IMR-90 (cell line): ENCODE data around the gene TUBA1B. TPM values are rescaled to one million over a fixed set of nuclear protein-coding genes. Genes with fewer than 3 reads are reported as not detected.

Experiments used
- ATAC-seq: fragments of 200-7000 bp; cut with Tn5 transposase; 2 replicates; pipeline ENCODE4 v1.9.1; 2020; ENCODE audit warnings: low read depth, mild to moderate bottlenecking, moderate library complexity
- BruUV-seq: library from RNA; stranded (reverse); fragments of 400-500 nt; replicated peaks from 2 replicates; lab custom pipeline; 2021; lab: Mats Ljungman, UMichigan
- CTCF ChIA-PET: fragments of 300-600 bp; formaldehyde crosslinking; extraction: SDS; loops from one replicate; lab custom pipeline; 2021; ENCODE audit warnings: antibody characterized with exemption; lab: Yijun Ruan, JAX
- POLR2A ChIA-PET: fragments of 300-600 bp; sonication (Branson Sonifier 250); formaldehyde crosslinking; loops from one replicate; lab custom pipeline; 2022; ENCODE audit warnings: antibody characterized with exemption; ENCODE audit not compliant: unreplicated experiment; lab: Charles Lee
- DNase-seq: peaks from one replicate; pipeline ENCODE4 v3.0.0; 2013
- H2AFZ ChIP-seq: replicated peaks from 2 replicates; pipeline ENCODE3; 2013; ENCODE audit warnings: low read length, mild to moderate bottlenecking; ENCODE audit not compliant: poor library complexity
- H2AK5ac ChIP-seq: 2 replicates; pipeline ENCODE4 v1.6.1; 2013; ENCODE audit warnings: low read depth, low read length, inconsistent platforms
- H2AK9ac ChIP-seq: replicated peaks from 2 replicates; pipeline ENCODE3; 2013; ENCODE audit warnings: mild to moderate bottlenecking, low read depth, low read length, moderate library complexity; ENCODE audit not compliant: poor library complexity
- H2BK120ac ChIP-seq: 2 replicates; pipeline ENCODE4 v1.6.1; 2013; ENCODE audit warnings: low read depth, low read length, inconsistent platforms
- H2BK15ac ChIP-seq: 3 replicates; pipeline ENCODE4 v1.6.1; 2013; ENCODE audit warnings: low read depth, low read length, inconsistent platforms
- H2BK20ac ChIP-seq: 2 replicates; pipeline ENCODE4 v1.6.1; 2013; ENCODE audit warnings: low read depth, mild to moderate bottlenecking, inconsistent platforms, low read length, moderate library complexity
- H2BK5ac ChIP-seq: 2 replicates; pipeline ENCODE4 v1.6.1; 2013; ENCODE audit warnings: mild to moderate bottlenecking, low read depth, low read length, inconsistent platforms; ENCODE audit not compliant: poor library complexity, severe bottlenecking
- H3K14ac ChIP-seq: replicated peaks from 2 replicates; pipeline ENCODE4 v1.6.1; 2013; ENCODE audit warnings: low read depth, low read length, inconsistent platforms
- H3K18ac ChIP-seq: 2 replicates; pipeline ENCODE4 v1.6.1; 2013; ENCODE audit warnings: low read depth, low read length, control low read depth
- H3K23ac ChIP-seq: 2 replicates; pipeline ENCODE4 v1.6.1; 2013; ENCODE audit warnings: low read depth, low read length, inconsistent platforms
- H3K27ac ChIP-seq: 2 replicates; pipeline ENCODE4 v1.5.1; 2013; ENCODE audit warnings: mild to moderate bottlenecking, control low read depth, low read length; ENCODE audit not compliant: insufficient read depth
- H3K27me3 ChIP-seq: 2 replicates; pipeline ENCODE4 v1.6.1; 2013; ENCODE audit warnings: low read length; ENCODE audit not compliant: control insufficient read depth, insufficient read depth
- H3K36me3 ChIP-seq: 2 replicates; pipeline ENCODE4 v1.6.1; 2013; ENCODE audit warnings: low read length, mixed read lengths; ENCODE audit not compliant: control insufficient read depth, insufficient read depth
- H3K4ac ChIP-seq: 2 replicates; pipeline ENCODE4 v1.6.1; 2013; ENCODE audit warnings: low read depth, low read length, inconsistent platforms
- H3K4me1 ChIP-seq: 2 replicates; pipeline ENCODE4 v1.6.1; 2013; ENCODE audit warnings: low read length, mixed read lengths; ENCODE audit not compliant: control insufficient read depth, insufficient read depth
- H3K4me2 ChIP-seq: 2 replicates; pipeline ENCODE4 v1.6.1; 2013; ENCODE audit warnings: low read depth, mild to moderate bottlenecking, control low read depth, low read length, moderate library complexity
- H3K4me3 ChIP-seq: 2 replicates; pipeline ENCODE4 v1.5.1; 2013; ENCODE audit warnings: low read depth, mild to moderate bottlenecking, control low read depth, low read length, moderate library complexity; ENCODE audit not compliant: insufficient read depth
- H3K56ac ChIP-seq: 2 replicates; pipeline ENCODE4 v1.6.1; 2013; ENCODE audit warnings: low read length, inconsistent platforms; ENCODE audit not compliant: insufficient read depth; ENCODE audit errors: extremely low read depth
- H3K79me1 ChIP-seq, 2 experiments: 2 replicates each; pipeline ENCODE4 v1.6.1; 2013; ENCODE audit warnings: low read length in 2 of 2, inconsistent platforms in 1 of 2, low read depth in 1 of 2
- H3K9ac ChIP-seq: 2 replicates; pipeline ENCODE4 v1.6.1; 2013; ENCODE audit warnings: low read depth, low read length, control low read depth
- H3K9me1 ChIP-seq: 2 replicates; pipeline ENCODE4 v1.6.1; 2013; ENCODE audit warnings: low read length, inconsistent platforms; ENCODE audit not compliant: insufficient read depth
- H3K9me3 ChIP-seq: 2 replicates; pipeline ENCODE4 v1.6.1; 2013; ENCODE audit warnings: low read length; ENCODE audit not compliant: control insufficient read depth, insufficient read depth
- H4K20me1 ChIP-seq: 2 replicates; pipeline ENCODE4 v1.6.1; 2013; ENCODE audit warnings: low read length, inconsistent platforms; ENCODE audit not compliant: insufficient read depth
- H4K5ac ChIP-seq: 2 replicates; pipeline ENCODE4 v1.6.1; 2013; ENCODE audit warnings: mild to moderate bottlenecking, low read depth, low read length, control low read depth
- H4K8ac ChIP-seq, 2 experiments: 2 replicates each; pipeline ENCODE4 v1.6.1; 2013; ENCODE audit warnings: low read depth in 2 of 2, low read length in 2 of 2, control low read depth in 1 of 2, inconsistent platforms in 1 of 2
- H4K91ac ChIP-seq: 2 replicates; pipeline ENCODE4 v1.6.1; 2013; ENCODE audit warnings: low read depth, low read length, inconsistent platforms; ENCODE audit not compliant: insufficient read depth
- CHD1 ChIP-seq: IDR thresholded peaks from 2 replicates; pipeline ENCODE4 v1.6.1; 2012; ENCODE audit warnings: low read depth, low read length, improper control_type of control experiment
- MAZ ChIP-seq: IDR thresholded peaks from 2 replicates; pipeline ENCODE4 v1.6.1; 2012; ENCODE audit warnings: low read depth, mild to moderate bottlenecking, low read length, improper control_type of control experiment, moderate library complexity, borderline replicate concordance
- NFE2L2 ChIP-seq: fragments of 150-350 bp; IDR thresholded peaks from 2 replicates; pipeline ENCODE4 v1.6.1; 2016; ENCODE audit warnings: low read depth, mild to moderate bottlenecking, low read length
- WGBS, 2 experiments: methylation state at CpG; one replicate each; pipeline versions ENCODE4 v1.1.5 to v1.1.7; 2013; ENCODE audit warnings: missing lambda C conversion rate in 2 of 2; ENCODE audit not compliant: insufficient read length in 1 of 2; ENCODE audit errors: extremely low coverage in 2 of 2; 5-methylcytosine and 5-hydroxymethylcytosine counted together
- dilution Hi-C: fragments of 300-500 bp; cut with HindIII; formaldehyde crosslinking; loops from one replicate; pipeline ENCODE4 v1.14.3; 2018; ENCODE audit warnings: low sequenced_read_pairs; ENCODE audit not compliant: unreplicated experiment
- in situ Hi-C: fragments of 300-500 bp; cut with MboI; formaldehyde crosslinking; loops from 3 replicates; pipeline ENCODE4 v1.14.3; 2019; ENCODE audit warnings: low sequenced_read_pairs, inconsistent platforms, mixed read lengths
- intact Hi-C: fragments of 100-400 bp; cut with micrococcal nuclease; formaldehyde crosslinking; loops from 2 replicates; pipeline ENCODE4 v1.10.0; 2022
- polyA plus RNA-seq, 3 experiments: library from polyadenylated mRNA; depleted of rRNA; stranded (reverse); fragments of >200 nt; gene quantifications; 2 replicates each; pipeline ENCODE4 v1.2.3, GENCODE V29; 2012; ENCODE audit warnings: low replicate concordance in 1 of 3
- total RNA-seq: library from RNA; depleted of rRNA; stranded (reverse); fragments of >200 nt; gene quantifications from 2 replicates; pipeline ENCODE4 v1.2.3, GENCODE V29; 2012

TUBA1B gene
- total and polyA plus RNA-seq, 2 of the 4 experiments (the other 2 are of a cell fraction) = 4,221 to 5,195 TPM

GRCh38 chr12:49109641-49110463 is 21.3 kb downstream of the TUBA1B start:
- Histone ChIP-seq H3K9me1 (peaks cover 28% of the 10 kb centered on the region), H3K4me2 (peak overlapping the region; percentile 95), H4K91ac (peak overlapping the region; percentile 86), H2AK5ac (peak overlapping the region; percentile 73), H3K18ac (peak overlapping the region; percentile 72), H2AK9ac (peak overlapping the region; percentile 94), H3K4me1 (peaks cover 13% of the 10 kb centered on the region), H3K27me3 (no peaks in the 10 kb centered on the region), H3K56ac (peak overlapping the region; percentile 68; the same call in 1 of the 2 replicates), H4K20me1 (peaks cover 43% of the 10 kb centered on the region), H2BK120ac (no peak overlapping the region), H2BK15ac (no peak overlapping the region), H4K5ac (peak overlapping the region; percentile 88), H3K36me3 (peaks cover 17% of the 10 kb centered on the region), H3K14ac (peak overlapping the region; percentile 96), H2BK5ac (peak overlapping the region; percentile 87), H2AFZ (peak overlapping the region; percentile 96), H2BK20ac (no peak overlapping the region), H3K9ac (peak overlapping the region; percentile 93), H3K23ac (peak overlapping the region; percentile 90), H4K8ac (peak overlapping the region; percentile 57 to 67; a peak in 2 of 4 replicates), H3K27ac (peak overlapping the region; percentile 92), H3K4me3 (peak overlapping the region; percentile 85), H3K79me1 (peaks cover 24 to 54% of the 10 kb centered on the region in 2 experiments; a peak in 3 of 4 replicates), H3K9me3 (no peaks in the 10 kb centered on the region), H3K4ac (peak overlapping the region; percentile 90)
- POLR2A ChIA-PET = interaction anchor here (1.0 to 1.1 kb wide), 2 partner anchors 11 to 79 kb away, joined by 4 read pairs; partner anchors contain the start of gene TUBA1A
- peak; percentile 35 for ATAC-seq
- no peak for DNase-seq
- dilution Hi-C loops (no loop called here), in situ Hi-C loops (no loop called here), intact Hi-C loops (no loop called here)
- CTCF ChIA-PET = interaction anchor here (0.6 to 1.6 kb wide), 8 partner anchors 10 to 125 kb away, joined by 3 to 9 read pairs (median 3); partner anchors contain the start of gene RHEBL1
- TF ChIP-seq CHD1 (no peak), NFE2L2 (no peak), MAZ (no peak)
- no TSS peak for BruUV-seq
- WGBS, 2 experiments = 0% methylated on average over 10 of the region's 33 CpGs; no CpG with 5 or more reads in 1 of the 2 experiments
